ENCODE results near the gene CCDC85C. TPM values are rescaled to one million over a fixed set of nuclear protein-coding genes. Genes with fewer than 3 reads are reported as not detected.

CCDC85C gene
- polyA plus RNA-seq, 1 experiment: 11.8 TPM

GRCh38 chr14:99472937-99473336, 131.1 kb downstream of the CCDC85C start:
- POLR2A ChIA-PET: no interaction called here
- CTCF ChIA-PET: no interaction called here
- H3K27me3 ChIP-seq (ENCODE audit: control insufficient read depth, insufficient read depth, low read length): no peaks in the 10 kb centered on the region
- no peak for TF ChIP-seq CTCF (IDR thresholded peaks at IDR 0.05; ENCODE audit: insufficient read depth, low read depth, low read length)
- H3K4me3 ChIP-seq (ENCODE audit: low read depth, low read length): no peak overlapping the region
- no peak for DNase-seq (ENCODE audit: low read depth)
- H3K36me3 ChIP-seq (ENCODE audit: control insufficient read depth, insufficient read depth, low read length): no peaks in the 10 kb centered on the region

GRCh38 chr14:99471731-99472130, 132.3 kb downstream of the CCDC85C start:
- CTCF ChIA-PET: interaction anchor here (0.9 kb wide), 1 partner anchor 9 kb away, joined by 3 read pairs; the partner anchor contains the start of genes CCNK and SETD3
- H3K36me3 ChIP-seq (ENCODE audit: control insufficient read depth, insufficient read depth, low read length): no peaks in the 10 kb centered on the region
- POLR2A ChIA-PET: no interaction called here
- H3K4me3 ChIP-seq (ENCODE audit: low read depth, low read length): no peak overlapping the region
- H3K27me3 ChIP-seq (ENCODE audit: control insufficient read depth, insufficient read depth, low read length): no peaks in the 10 kb centered on the region
- DNase-seq (ENCODE audit: low read depth): no peak
- TF ChIP-seq CTCF (IDR thresholded peaks at IDR 0.05; ENCODE audit: insufficient read depth, low read depth, low read length): no peak

GRCh38 chr14:99468836-99469592, 135.0 kb downstream of the CCDC85C start:
- no peak for DNase-seq (ENCODE audit: low read depth)
- ChIA-PET CTCF (no interaction called here), POLR2A (no interaction called here)
- Histone ChIP-seq H3K4me3 (ENCODE audit: low read depth, low read length) (no peak overlapping the region), H3K36me3 (ENCODE audit: control insufficient read depth, insufficient read depth, low read length) (peaks cover 4% of the 10 kb centered on the region; the same call in 1 of the 2 replicates), H3K27me3 (ENCODE audit: control insufficient read depth, insufficient read depth, low read length) (no peaks in the 10 kb centered on the region)
- TF ChIP-seq CTCF (IDR thresholded peaks at IDR 0.05; ENCODE audit: insufficient read depth, low read depth, low read length): no peak

GRCh38 chr14:99468081-99468480, 135.9 kb downstream of the CCDC85C start:
- Histone ChIP-seq H3K36me3 (ENCODE audit: control insufficient read depth, insufficient read depth, low read length) (peaks cover 4% of the 10 kb centered on the region; the same call in 1 of the 2 replicates), H3K4me3 (ENCODE audit: low read depth, low read length) (no peak overlapping the region), H3K27me3 (ENCODE audit: control insufficient read depth, insufficient read depth, low read length) (no peaks in the 10 kb centered on the region)
- CTCF ChIA-PET: no interaction called here
- no peak for DNase-seq (ENCODE audit: low read depth)
- POLR2A ChIA-PET: no interaction called here
- no peak for TF ChIP-seq CTCF (IDR thresholded peaks at IDR 0.05; ENCODE audit: insufficient read depth, low read depth, low read length)

GRCh38 chr14:99467336-99468078, 136.5 kb downstream of the CCDC85C start:
- no peak for DNase-seq (ENCODE audit: low read depth)
- CTCF ChIA-PET: interaction anchor here (0.6 kb wide), 1 partner anchor 1369 kb away, joined by 3 read pairs; no protein-coding TSS in a partner anchor
- POLR2A ChIA-PET: no interaction called here

More at GRCh38 chr14:99467336-99468078, 136.5 kb downstream of the CCDC85C start:
- Histone ChIP-seq H3K27me3 (ENCODE audit: control insufficient read depth, insufficient read depth, low read length) (no peaks in the 10 kb centered on the region), H3K4me3 (ENCODE audit: low read depth, low read length) (no peak overlapping the region), H3K36me3 (ENCODE audit: control insufficient read depth, insufficient read depth, low read length) (peaks cover 4% of the 10 kb centered on the region; the same call in 1 of the 2 replicates)
- TF ChIP-seq CTCF (IDR thresholded peaks at IDR 0.05; ENCODE audit: insufficient read depth, low read depth, low read length): no peak

All from BJ (cell line).